Adipocyte (in vitro differentiated cells): ENCODE measurements around the gene NEURL1.
A peak's percentile ranks its signal among the peaks of the same experiment; 100 is the strongest.

ENCODE experiments used
- DNase-seq: peaks from one replicate; pipeline ENCODE4 v3.0.0-alpha.2; 2015; ENCODE audit warnings: low read depth
- H3K27me3 ChIP-seq: replicated peaks from 2 replicates; pipeline ENCODE4 v1.7.0; 2013; ENCODE audit warnings: mild to moderate bottlenecking, low read length, moderate library complexity; ENCODE audit not compliant: control insufficient read depth, insufficient read depth
- H3K36me3 ChIP-seq: 2 replicates; pipeline ENCODE4 v1.7.0; 2013; ENCODE audit warnings: low read length, mild to moderate bottlenecking, moderate library complexity; ENCODE audit not compliant: control insufficient read depth, insufficient read depth, severe bottlenecking
- H3K4me1 ChIP-seq: 2 replicates; pipeline ENCODE4 v1.7.0; 2013; ENCODE audit warnings: mild to moderate bottlenecking, low read length, moderate library complexity; ENCODE audit not compliant: control insufficient read depth, insufficient read depth
- H3K4me3 ChIP-seq: 2 replicates; pipeline ENCODE4 v1.7.0; 2013; ENCODE audit warnings: mild to moderate bottlenecking, low read length, moderate library complexity
- H3K9ac ChIP-seq: 2 replicates; pipeline ENCODE4 v1.7.0; 2013; ENCODE audit warnings: mild to moderate bottlenecking, low read length, moderate library complexity
- H3K9me3 ChIP-seq: 2 replicates; pipeline ENCODE4 v1.7.0; 2013; ENCODE audit warnings: mild to moderate bottlenecking, low read length, moderate library complexity; ENCODE audit not compliant: control insufficient read depth

Gene NEURL1

GRCh38 chr10:103493362-103493915, at the start of gene NEURL1:
NEURL1 (plus strand) TSS chr10:103493705; CDS start chr10:103494388, 683 bp downstream.
- peak within 1 kb of the TSS; percentile 68 for H3K4me3 ChIP-seq
- peak; percentile 61 for DNase-seq
- H3K4me1 ChIP-seq: peaks cover 11% of the 10 kb centered on the region
- no peak within 1 kb of the TSS for H3K9ac ChIP-seq
- H3K36me3 ChIP-seq: no peaks in the 10 kb centered on the region
- H3K27me3 ChIP-seq: peaks cover 37% of the 10 kb centered on the region
- H3K9me3 ChIP-seq: no peaks in the 10 kb centered on the region

GRCh38 chr10:103444478-103444877, 49.0 kb upstream of the NEURL1 start:
- Histone ChIP-seq H3K36me3 (peaks cover 72% of the 10 kb centered on the region), H3K4me3 (no peak overlapping the region), H3K4me1 (peaks cover 63% of the 10 kb centered on the region), H3K9me3 (no peaks in the 10 kb centered on the region), H3K27me3 (no peaks in the 10 kb centered on the region), H3K9ac (no peak overlapping the region)
- no peak for DNase-seq

DNA sequence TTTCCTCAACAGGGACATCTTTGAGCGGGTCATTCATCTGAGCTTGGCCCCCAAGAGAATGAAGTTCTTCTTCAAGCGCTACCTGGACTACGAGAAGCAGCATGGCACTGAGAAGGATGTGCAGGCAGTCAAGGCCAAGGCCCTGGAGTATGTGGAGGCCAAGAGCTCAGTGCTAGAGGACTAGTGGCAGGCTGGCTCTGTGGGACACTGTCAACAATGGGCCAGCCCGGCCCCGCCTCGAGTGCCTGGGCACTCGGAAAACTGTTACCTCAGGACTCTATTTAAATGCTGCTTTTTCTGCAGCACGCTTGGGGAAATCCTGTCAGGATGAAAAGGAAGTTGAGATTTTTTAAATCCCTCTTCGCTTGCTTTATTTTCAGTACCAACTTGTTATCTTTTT, 48.1 kb upstream of the NEURL1 start:
- Histone ChIP-seq H3K9ac (peak overlapping the region; percentile 61), H3K36me3 (peaks cover 72% of the 10 kb centered on the region), H3K27me3 (no peaks in the 10 kb centered on the region), H3K4me1 (peaks cover 71% of the 10 kb centered on the region), H3K9me3 (no peaks in the 10 kb centered on the region), H3K4me3 (no peak overlapping the region)
- DNase-seq: no peak

- DNase-seq: peak; percentile 21
- no peak overlapping the region for H3K4me3 ChIP-seq
- no peaks in the 10 kb centered on the region for H3K9me3 ChIP-seq
- H3K9ac ChIP-seq: peak overlapping the region; percentile 76
- H3K4me1 ChIP-seq: peaks cover 73% of the 10 kb centered on the region
- no peaks in the 10 kb centered on the region for H3K27me3 ChIP-seq
- H3K36me3 ChIP-seq: peaks cover 69% of the 10 kb centered on the region
Measured at GRCh38 chr10:103445767-103446567, 47.5 kb upstream of the NEURL1 start.

DNA sequence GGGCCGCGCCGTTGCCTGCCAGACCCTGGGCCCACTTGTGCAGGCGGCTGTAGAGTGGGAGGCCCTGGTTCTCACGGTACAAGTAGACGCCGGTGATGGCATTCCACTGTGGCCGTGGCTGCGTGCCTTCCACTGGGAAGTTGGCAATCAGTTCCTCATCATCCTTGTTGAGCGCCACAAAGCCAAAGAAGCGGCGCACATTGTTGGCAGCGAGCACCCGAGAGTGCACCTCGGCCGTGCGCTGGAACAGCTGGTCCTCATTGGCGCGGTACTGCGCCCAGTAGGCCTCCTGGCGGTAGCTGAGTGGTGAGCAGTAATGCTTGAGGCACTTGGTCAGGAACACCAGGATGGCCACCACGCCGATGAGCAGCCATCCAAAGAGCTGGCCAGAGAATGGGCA, 46.3 kb upstream of the NEURL1 start:
- H3K4me3 ChIP-seq: no peak overlapping the region
- no peak for DNase-seq
- no peaks in the 10 kb centered on the region for H3K27me3 ChIP-seq
- H3K36me3 ChIP-seq: peaks cover 66% of the 10 kb centered on the region
- no peaks in the 10 kb centered on the region for H3K9me3 ChIP-seq
- peaks cover 62% of the 10 kb centered on the region for H3K4me1 ChIP-seq
- peak overlapping the region; percentile 76 for H3K9ac ChIP-seq

DNA sequence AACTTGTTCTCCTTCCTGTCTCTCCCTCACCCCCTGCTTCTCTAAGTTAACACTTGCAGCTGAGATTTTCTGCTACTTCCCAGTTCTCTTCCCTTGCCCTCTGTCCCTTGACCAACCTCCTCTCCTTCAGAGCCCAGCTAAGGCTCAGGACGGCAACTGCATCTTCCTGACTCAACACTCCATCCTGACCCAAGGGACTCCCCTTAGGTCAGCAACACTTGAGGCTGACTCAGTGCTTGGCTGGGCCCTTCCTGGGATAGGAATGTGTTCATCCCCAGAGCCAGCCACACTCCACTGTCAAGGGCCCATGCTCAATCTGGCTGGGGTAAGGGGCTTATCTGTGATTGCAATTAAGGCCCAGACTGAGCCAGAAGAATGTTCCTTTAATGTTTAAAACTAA, 44.8 kb upstream of the NEURL1 start:
- peak overlapping the region; percentile 93 for H3K4me3 ChIP-seq
- no peaks in the 10 kb centered on the region for H3K27me3 ChIP-seq
- H3K9ac ChIP-seq: peak overlapping the region; percentile 98
- peak; percentile 83 for DNase-seq
- H3K36me3 ChIP-seq: peaks cover 50% of the 10 kb centered on the region
- H3K4me1 ChIP-seq: peaks cover 60% of the 10 kb centered on the region
- H3K9me3 ChIP-seq: no peaks in the 10 kb centered on the region

- Histone ChIP-seq H3K4me3 (peak overlapping the region; percentile 93), H3K4me1 (peaks cover 60% of the 10 kb centered on the region), H3K27me3 (no peaks in the 10 kb centered on the region), H3K9me3 (no peaks in the 10 kb centered on the region), H3K9ac (peak overlapping the region; percentile 98), H3K36me3 (peaks cover 43% of the 10 kb centered on the region)
- DNase-seq: no peak
Measured at GRCh38 chr10:103449208-103450144, 44.0 kb upstream of the NEURL1 start.

DNA sequence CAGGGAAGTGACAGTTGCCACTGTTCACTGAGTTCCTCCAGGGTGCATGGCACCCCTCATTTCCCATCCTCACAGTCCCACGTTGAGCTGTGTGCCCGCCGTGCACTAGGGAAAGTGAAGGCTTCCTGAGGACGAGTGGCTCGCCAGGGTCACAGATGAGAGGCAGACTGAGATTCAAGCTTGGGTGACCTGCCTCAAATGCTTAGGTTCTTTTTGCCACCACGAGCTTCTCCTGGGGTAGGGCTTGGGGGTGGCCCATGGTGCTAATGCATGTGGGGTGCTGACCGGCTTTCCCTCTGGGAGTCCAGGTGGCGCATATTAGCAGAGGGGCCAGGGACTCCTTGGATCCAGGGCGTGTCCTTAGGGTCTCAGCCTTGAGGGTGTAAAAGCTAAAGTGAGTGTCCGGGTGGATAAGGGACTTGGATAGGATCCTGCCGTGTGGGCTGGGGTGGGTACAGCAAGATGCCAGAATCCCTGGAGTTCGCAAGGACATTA, 43.3 kb upstream of the NEURL1 start:
- no peak for DNase-seq
- Histone ChIP-seq H3K9me3 (no peaks in the 10 kb centered on the region), H3K9ac (peak overlapping the region; percentile 98), H3K27me3 (no peaks in the 10 kb centered on the region), H3K36me3 (peaks cover 35% of the 10 kb centered on the region), H3K4me3 (peak overlapping the region; percentile 93), H3K4me1 (peaks cover 60% of the 10 kb centered on the region)

- Histone ChIP-seq H3K4me3 (peak overlapping the region; percentile 93), H3K4me1 (peaks cover 50% of the 10 kb centered on the region), H3K9ac (peak overlapping the region; percentile 98), H3K36me3 (peaks cover 29% of the 10 kb centered on the region), H3K9me3 (no peaks in the 10 kb centered on the region), H3K27me3 (no peaks in the 10 kb centered on the region)
- peak; percentile 71 for DNase-seq
Measured at GRCh38 chr10:103451091-103451813, 42.3 kb upstream of the NEURL1 start.

- H3K4me1 ChIP-seq: peaks cover 43% of the 10 kb centered on the region
- peak within 1 kb of the TSS; percentile 93 for H3K4me3 ChIP-seq
- H3K27me3 ChIP-seq: no peaks in the 10 kb centered on the region
- DNase-seq: peak; percentile 84
- peaks cover 23% of the 10 kb centered on the region for H3K36me3 ChIP-seq
- H3K9me3 ChIP-seq: no peaks in the 10 kb centered on the region
- H3K9ac ChIP-seq: peak within 1 kb of the TSS; percentile 98
Measured at GRCh38 chr10:103451831-103452505, 41.5 kb upstream of the NEURL1 start, which contains the start of gene CALHM2. CALHM2 (minus strand) TSS chr10:103452370; CDS start chr10:103449941, 2,429 bp downstream.
